GM06990 (cell line): ENCODE data around the gene IGF1R.
"Not testable (repeated sequence)": the region's sequence is repeated elsewhere in the genome, so short reads cannot be mapped to it uniquely, and the experiment has no call there.

Experiments used
- DNase-seq: peaks from one replicate; pipeline ENCODE4 v3.0.0-alpha.2; 2011; ENCODE audit not compliant: insufficient read length; ENCODE audit errors: extremely low read depth
- H3K27me3 ChIP-seq: replicated peaks from 2 replicates; pipeline ENCODE4 v1.6.0; 2011; ENCODE audit warnings: low read length; ENCODE audit not compliant: control insufficient read depth, insufficient read depth
- H3K36me3 ChIP-seq: 2 replicates; pipeline ENCODE4 v1.5.1; 2011; ENCODE audit warnings: low read length; ENCODE audit not compliant: control insufficient read depth, insufficient read depth
- H3K4me3 ChIP-seq: replicated peaks from 2 replicates; pipeline ENCODE4 v1.5.1; 2011; ENCODE audit warnings: low read depth, mild to moderate bottlenecking, control low read depth, low read length
- CTCF ChIP-seq: IDR thresholded peaks from 2 replicates; pipeline ENCODE4 v1.5.1; 2011; ENCODE audit warnings: low read length, control low read depth, mild to moderate bottlenecking, inconsistent platforms; ENCODE audit not compliant: insufficient read depth, poor library complexity, severe bottlenecking

IGF1R gene

DNA sequence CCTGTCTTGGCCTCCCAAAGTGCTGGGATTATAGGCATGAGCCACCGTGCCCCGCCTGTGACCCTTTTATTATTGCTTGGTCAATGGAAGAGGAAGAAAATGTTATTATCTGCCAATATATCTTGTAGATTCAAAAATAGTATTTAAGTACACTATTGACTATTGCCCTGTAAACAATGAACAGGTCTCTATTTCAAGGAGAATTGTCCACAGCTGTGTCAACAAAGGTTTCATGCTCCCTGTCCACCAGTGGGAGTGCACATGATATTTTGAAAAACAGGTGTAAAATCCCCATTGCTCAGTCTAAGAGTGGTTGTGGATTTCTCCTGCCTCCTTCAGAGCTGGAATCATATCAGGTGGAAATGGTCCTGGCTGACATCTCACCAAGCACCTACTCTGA, 36.5 kb upstream of the IGF1R start:
- Histone ChIP-seq H3K27me3 (no peaks in the 10 kb centered on the region), H3K36me3 (no peaks in the 10 kb centered on the region), H3K4me3 (no peak overlapping the region)
- no peak for DNase-seq
- no peak for TF ChIP-seq CTCF

- no peak for TF ChIP-seq CTCF
- H3K27me3 ChIP-seq, result no peaks in the 10 kb centered on the region
These were observed 35.7 kb upstream of the IGF1R start for GRCh38 chr15:98612490-98613110.

GRCh38 chr15:98614681-98615080, 33.7 kb upstream of the IGF1R start:
- no peaks in the 10 kb centered on the region for H3K27me3 ChIP-seq
- TF ChIP-seq CTCF, result no peak

More at GRCh38 chr15:98612490-98613110, 35.7 kb upstream of the IGF1R start:
- H3K36me3 ChIP-seq, result no peaks in the 10 kb centered on the region
- DNase-seq, result no peak
- H3K4me3 ChIP-seq, result no peak overlapping the region

GRCh38 chr15:98616397-98616796, 31.9 kb upstream of the IGF1R start:
- no peak for DNase-seq
- Histone ChIP-seq H3K36me3 (no peaks in the 10 kb centered on the region), H3K27me3 (no peaks in the 10 kb centered on the region), H3K4me3 (no peak overlapping the region)
- no peak for TF ChIP-seq CTCF

More at GRCh38 chr15:98614681-98615080, 33.7 kb upstream of the IGF1R start:
- Histone ChIP-seq H3K36me3 (no peaks in the 10 kb centered on the region), H3K4me3 (no peak overlapping the region)
- no peak for DNase-seq

DNA sequence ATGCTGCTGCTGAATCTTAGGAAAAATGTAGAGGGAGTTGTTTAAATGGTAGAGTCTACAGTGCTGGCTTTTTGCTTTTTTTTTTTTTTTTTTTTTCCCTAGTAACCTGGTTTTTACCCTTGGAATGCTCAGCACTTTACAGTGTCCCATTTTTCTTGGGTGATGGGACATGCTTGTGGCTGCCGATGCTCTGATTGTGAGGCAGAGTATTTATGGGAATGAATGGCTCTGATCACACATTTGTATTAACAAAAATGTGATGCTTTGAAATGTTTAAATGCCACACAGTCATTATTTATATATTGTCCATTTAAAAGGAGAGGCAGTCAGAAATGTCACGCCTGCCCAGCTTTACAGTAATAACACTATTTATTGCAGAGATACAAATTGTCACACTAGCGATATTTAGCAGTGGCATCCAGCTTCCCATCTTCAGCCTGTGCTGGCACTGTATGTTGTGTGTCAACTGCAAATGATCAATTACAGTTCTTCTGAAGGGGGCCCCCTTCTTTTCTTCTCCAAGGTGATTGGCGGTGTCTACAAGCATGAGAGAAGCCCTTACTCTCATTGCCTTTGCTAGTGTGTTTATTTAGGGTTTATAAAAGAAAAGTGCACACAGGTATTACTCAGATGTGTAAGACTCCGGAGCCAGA, 30.9 kb upstream of the IGF1R start:
- Histone ChIP-seq H3K4me3 (no peak overlapping the region), H3K27me3 (no peaks in the 10 kb centered on the region), H3K36me3 (no peaks in the 10 kb centered on the region)
- no peak for DNase-seq
- no peak for TF ChIP-seq CTCF

DNA sequence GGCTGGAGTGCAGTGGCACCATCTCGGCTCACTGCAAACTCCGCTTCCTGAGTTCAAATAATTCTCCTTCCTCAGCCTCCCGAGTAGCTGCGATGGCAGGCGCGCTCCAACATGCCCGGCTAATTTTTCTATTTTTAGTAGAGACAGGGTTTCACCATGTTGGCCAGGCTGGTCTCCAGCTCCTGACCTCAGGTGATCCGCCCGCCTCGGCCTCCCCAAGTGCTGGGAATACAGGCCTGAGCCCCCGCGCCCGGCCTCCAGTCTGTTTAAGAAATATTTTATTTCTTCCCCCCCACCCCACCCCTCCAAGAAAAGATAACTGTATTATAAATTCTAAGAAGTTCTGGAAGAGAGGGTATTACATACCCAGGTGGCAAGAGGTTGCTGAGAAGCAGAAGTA, 29.8 kb upstream of the IGF1R start:
- not testable (repeated sequence) for H3K27me3 ChIP-seq

More for the DNA sequence above, 29.8 kb upstream of the IGF1R start:
- not testable (repeated sequence) for H3K36me3 ChIP-seq, DNase-seq, H3K4me3 ChIP-seq
